NCI-H226 (cell line): ENCODE measurements around the gene KLF16.

Experiments
- DNase-seq: peaks from one replicate; pipeline ENCODE4 v3.0.0-alpha.2; 2015

The KLF16 gene

GRCh38 chr19:1854039-1854541 is 9.3 kb downstream of the KLF16 start:
- DNase-seq = no peak

GRCh38 chr19:1853295-1854038 is 9.9 kb downstream of the KLF16 start:
- DNase-seq = peak; percentile 73

- no peak for DNase-seq
Measured at GRCh38 chr19:1852581-1853128, 10.7 kb downstream of the KLF16 start.

- DNase-seq = no peak
Measured at GRCh38 chr19:1851654-1852580, 11.5 kb downstream of the KLF16 start.

- no peak for DNase-seq
Measured at GRCh38 chr19:1850809-1851653, 12.3 kb downstream of the KLF16 start.

- DNase-seq = no peak
Measured at GRCh38 chr19:1849886-1850398, 13.4 kb downstream of the KLF16 start.

- DNase-seq = no peak
Measured at GRCh38 chr19:1849132-1849474, 14.3 kb downstream of the KLF16 start.

- peak; percentile 83 for DNase-seq
Measured at GRCh38 chr19:1848399-1849131, 14.8 kb downstream of the KLF16 start, which contains the start of gene REXO1. REXO1 (minus strand) TSS chr19:1848483; CDS start chr19:1848358, 125 bp downstream.

- DNase-seq = no peak
Measured at GRCh38 chr19:1847684-1848398, 15.5 kb downstream of the KLF16 start.

GRCh38 chr19:1847348-1847683 is 16.1 kb downstream of the KLF16 start:
- no peak for DNase-seq

- no peak for DNase-seq
Measured at GRCh38 chr19:1846517-1847204, 16.7 kb downstream of the KLF16 start.

GRCh38 chr19:1845642-1846041 is 17.7 kb downstream of the KLF16 start:
- DNase-seq = no peak

- DNase-seq = no peak
Measured at GRCh38 chr19:1845125-1845515, 18.3 kb downstream of the KLF16 start.

- DNase-seq = no peak
Measured at GRCh38 chr19:1844513-1845124, 18.8 kb downstream of the KLF16 start.

GRCh38 chr19:1843646-1844394 is 19.6 kb downstream of the KLF16 start:
- no peak for DNase-seq

GRCh38 chr19:1843116-1843515 is 20.3 kb downstream of the KLF16 start:
- DNase-seq = no peak

GRCh38 chr19:1841209-1841924 is 22.0 kb downstream of the KLF16 start:
- DNase-seq = no peak

- no peak for DNase-seq
Measured at GRCh38 chr19:1840541-1841115, 22.8 kb downstream of the KLF16 start.
